WTC11 (cell line): ENCODE data around the gene RTL5. TPM values are rescaled to one million over a fixed set of nuclear protein-coding genes. Genes with fewer than 3 reads are reported as not detected.

Experiments
- ATAC-seq: fragments of 200-7000 bp; cut with Tn5 transposase; 2 replicates; pipeline ENCODE4 v1.10.0; 2021; ENCODE audit warnings: mild to moderate bottlenecking, moderate library complexity
- CTCF ChIA-PET: fragments of 300-600 bp; sonication (Branson Sonifier 250); formaldehyde crosslinking; loops from one replicate; lab custom pipeline; 2021; ENCODE audit warnings: antibody characterized with exemption; lab: Charles Lee
- POLR2A ChIA-PET: fragments of 350-600 bp; sonication (Branson Sonifier 250); formaldehyde crosslinking; loops from one replicate; lab custom pipeline; 2021; ENCODE audit warnings: antibody characterized with exemption; lab: Charles Lee
- DNase-seq: peaks from one replicate; pipeline ENCODE4 v3.0.0; 2021; ENCODE audit warnings: low spot score
- H3K27ac Mint-ChIP-seq: 2 replicates; pipeline ENCODE4 v1.8.0; 2021; ENCODE audit warnings: mixed read lengths
- H3K27me3 Mint-ChIP-seq: 2 replicates; pipeline ENCODE4 v1.8.0; 2021; ENCODE audit warnings: low read depth, mild to moderate bottlenecking, moderate library complexity, mixed read lengths
- H3K36me3 Mint-ChIP-seq: 2 replicates; pipeline ENCODE4 v1.8.0; 2021; ENCODE audit warnings: mixed read lengths
- H3K4me1 Mint-ChIP-seq: 2 replicates; pipeline ENCODE4 v1.8.0; 2022; ENCODE audit warnings: mixed read lengths
- H3K4me3 Mint-ChIP-seq: 2 replicates; pipeline ENCODE4 v1.8.0; 2021; ENCODE audit warnings: mild to moderate bottlenecking, moderate library complexity, mixed read lengths
- H3K9me3 Mint-ChIP-seq: 2 replicates; pipeline ENCODE4 v1.8.0; 2021; ENCODE audit warnings: mixed read lengths
- ATF1 ChIP-seq: sonication (generic); formaldehyde crosslinking; IDR thresholded peaks from 2 replicates; pipeline ENCODE4 v1.8.1; 2023; ENCODE audit warnings: mild to moderate bottlenecking, moderate library complexity, missing genetic modification reagents
- CREM ChIP-seq: sonication (generic); formaldehyde crosslinking; IDR thresholded peaks from 2 replicates; pipeline ENCODE4 v1.8.1; 2022; ENCODE audit warnings: mild to moderate bottlenecking, missing genetic modification reagents, moderate library complexity
- ESRRA ChIP-seq: sonication (generic); formaldehyde crosslinking; IDR thresholded peaks from 2 replicates; pipeline ENCODE4 v1.8.1; 2022; ENCODE audit warnings: mild to moderate bottlenecking, missing genetic modification reagents, borderline replicate concordance
- GABPB1 ChIP-seq: sonication (generic); formaldehyde crosslinking; IDR thresholded peaks from 2 replicates; pipeline ENCODE4 v1.8.1; 2023; ENCODE audit warnings: mild to moderate bottlenecking, missing genetic modification reagents
- GTF2I ChIP-seq: fragments of 250-450 bp; sonication (Bioruptor Pico); conservative IDR thresholded peaks from 2 replicates; pipeline ENCODE4 v1.4.0; 2021; ENCODE audit warnings: mild to moderate bottlenecking
- HMGXB4 ChIP-seq: sonication (generic); formaldehyde crosslinking; IDR thresholded peaks from 2 replicates; pipeline ENCODE4 v1.8.1; 2023; ENCODE audit warnings: mild to moderate bottlenecking, moderate library complexity, missing genetic modification reagents
- IRF1 ChIP-seq: sonication (generic); formaldehyde crosslinking; IDR thresholded peaks from 2 replicates; pipeline ENCODE4 v1.8.0; 2023; ENCODE audit warnings: missing genetic modification reagents
- KAT7 ChIP-seq: sonication (generic); formaldehyde crosslinking; IDR thresholded peaks from 2 replicates; pipeline ENCODE4 v1.8.1; 2023; ENCODE audit warnings: missing genetic modification reagents, mild to moderate bottlenecking, borderline replicate concordance
- MAX ChIP-seq: sonication (generic); formaldehyde crosslinking; IDR thresholded peaks from 2 replicates; pipeline ENCODE4 v1.8.0; 2022; ENCODE audit warnings: mild to moderate bottlenecking, missing genetic modification reagents
- MXD4 ChIP-seq: fragments of 250-450 bp; sonication (Bioruptor Pico); IDR thresholded peaks from 2 replicates; pipeline ENCODE4 v1.8.0; 2021; ENCODE audit warnings: mild to moderate bottlenecking, moderate library complexity, borderline replicate concordance
- NFE2L1 ChIP-seq: sonication (generic); formaldehyde crosslinking; IDR thresholded peaks from 2 replicates; pipeline ENCODE4 v1.8.1; 2023; ENCODE audit warnings: missing genetic modification reagents
- NR2C2 ChIP-seq: sonication (generic); formaldehyde crosslinking; IDR thresholded peaks from 2 replicates; pipeline ENCODE4 v1.8.0; 2022; ENCODE audit warnings: mild to moderate bottlenecking, missing genetic modification reagents
- PRRX2 ChIP-seq: fragments of 250-450 bp; sonication (Bioruptor Pico); IDR thresholded peaks from 2 replicates; pipeline ENCODE4 v1.8.0; 2021; ENCODE audit warnings: mild to moderate bottlenecking
- RORB ChIP-seq: fragments of 250-450 bp; sonication (Bioruptor Pico); IDR thresholded peaks from 2 replicates; pipeline ENCODE4 v1.9.0; 2021; ENCODE audit warnings: mild to moderate bottlenecking
- SMAD4 ChIP-seq: sonication (generic); formaldehyde crosslinking; IDR thresholded peaks from 2 replicates; pipeline ENCODE4 v1.8.0; 2022; ENCODE audit warnings: mild to moderate bottlenecking, missing genetic modification reagents
- ZBTB21 ChIP-seq: sonication (generic); formaldehyde crosslinking; IDR thresholded peaks from 2 replicates; pipeline ENCODE4 v1.8.1; 2023; ENCODE audit warnings: mild to moderate bottlenecking, missing genetic modification reagents, borderline replicate concordance
- ZNF219 ChIP-seq: sonication (generic); formaldehyde crosslinking; IDR thresholded peaks from 2 replicates; pipeline ENCODE4 v1.8.0; 2023; ENCODE audit warnings: missing genetic modification reagents, mild to moderate bottlenecking, borderline replicate concordance
- ZNF232 ChIP-seq: sonication (generic); formaldehyde crosslinking; IDR thresholded peaks from 2 replicates; pipeline ENCODE4 v1.8.0; 2022; ENCODE audit warnings: mild to moderate bottlenecking, missing genetic modification reagents
- ZNF416 ChIP-seq: fragments of 250-450 bp; sonication (Bioruptor Pico); IDR thresholded peaks from 2 replicates; pipeline ENCODE4 v1.9.0; 2021; ENCODE audit warnings: mild to moderate bottlenecking, inconsistent platforms
- total RNA-seq: library from RNA; stranded (reverse); gene quantifications from 3 replicates; pipeline ENCODE4 v1.2.3, GENCODE V29; 2021
- TF ChIP-seq, protein P1 (sequence below): sonication (generic); formaldehyde crosslinking; IDR thresholded peaks from 2 replicates; pipeline ENCODE4 v1.8.0; 2023; ENCODE audit warnings: mild to moderate bottlenecking, missing genetic modification reagents
- TF ChIP-seq, protein P2 (sequence below): sonication (generic); formaldehyde crosslinking; IDR thresholded peaks from 2 replicates; pipeline ENCODE4 v1.8.1; 2022; ENCODE audit warnings: mild to moderate bottlenecking, moderate library complexity, missing genetic modification reagents
- TF ChIP-seq, protein P3 (sequence below): sonication (generic); formaldehyde crosslinking; IDR thresholded peaks from 2 replicates; pipeline ENCODE4 v1.8.0; 2022; ENCODE audit warnings: mild to moderate bottlenecking, missing genetic modification reagents

RTL5 gene
- total RNA-seq, 1 experiment from 2014 or later = 1.3 TPM

GRCh38 chrX:72080800-72081199, 50.9 kb downstream of the RTL5 start:
- no peak for TF ChIP-seq ZBTB21 (CRISPR knock-in tag)
- no peak for TF ChIP-seq HMGXB4
- TF ChIP-seq, protein P1, sequence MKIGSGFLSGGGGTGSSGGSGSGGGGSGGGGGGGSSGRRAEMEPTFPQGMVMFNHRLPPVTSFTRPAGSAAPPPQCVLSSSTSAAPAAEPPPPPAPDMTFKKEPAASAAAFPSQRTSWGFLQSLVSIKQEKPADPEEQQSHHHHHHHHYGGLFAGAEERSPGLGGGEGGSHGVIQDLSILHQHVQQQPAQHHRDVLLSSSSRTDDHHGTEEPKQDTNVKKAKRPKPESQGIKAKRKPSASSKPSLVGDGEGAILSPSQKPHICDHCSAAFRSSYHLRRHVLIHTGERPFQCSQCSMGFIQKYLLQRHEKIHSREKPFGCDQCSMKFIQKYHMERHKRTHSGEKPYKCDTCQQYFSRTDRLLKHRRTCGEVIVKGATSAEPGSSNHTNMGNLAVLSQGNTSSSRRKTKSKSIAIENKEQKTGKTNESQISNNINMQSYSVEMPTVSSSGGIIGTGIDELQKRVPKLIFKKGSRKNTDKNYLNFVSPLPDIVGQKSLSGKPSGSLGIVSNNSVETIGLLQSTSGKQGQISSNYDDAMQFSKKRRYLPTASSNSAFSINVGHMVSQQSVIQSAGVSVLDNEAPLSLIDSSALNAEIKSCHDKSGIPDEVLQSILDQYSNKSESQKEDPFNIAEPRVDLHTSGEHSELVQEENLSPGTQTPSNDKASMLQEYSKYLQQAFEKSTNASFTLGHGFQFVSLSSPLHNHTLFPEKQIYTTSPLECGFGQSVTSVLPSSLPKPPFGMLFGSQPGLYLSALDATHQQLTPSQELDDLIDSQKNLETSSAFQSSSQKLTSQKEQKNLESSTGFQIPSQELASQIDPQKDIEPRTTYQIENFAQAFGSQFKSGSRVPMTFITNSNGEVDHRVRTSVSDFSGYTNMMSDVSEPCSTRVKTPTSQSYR = no peak
- TF ChIP-seq MXD4 (CRISPR knock-in tag) = no peak
- no peak for TF ChIP-seq KAT7
- no peak for TF ChIP-seq ESRRA
- TF ChIP-seq NR2C2 = no peak
- no peak for TF ChIP-seq ZNF232
- POLR2A ChIA-PET = no interaction called here
- H3K9me3 Mint-ChIP-seq = no peaks in the 10 kb centered on the region

GRCh38 chrX:72080150-72080549, 51.6 kb downstream of the RTL5 start:
- DNase-seq = no peak
- ChIA-PET POLR2A (no interaction called here), CTCF (no interaction called here)
- no peaks in the 10 kb centered on the region for H3K27me3 Mint-ChIP-seq
- H3K36me3 Mint-ChIP-seq = no peaks in the 10 kb centered on the region
- peaks cover 30% of the 10 kb centered on the region for H3K4me1 Mint-ChIP-seq
- H3K9me3 Mint-ChIP-seq = no peaks in the 10 kb centered on the region
- no peak for TF ChIP-seq ZNF219
- no peak for TF ChIP-seq ATF1 (CRISPR knock-in tag)
- TF ChIP-seq, protein P2, sequence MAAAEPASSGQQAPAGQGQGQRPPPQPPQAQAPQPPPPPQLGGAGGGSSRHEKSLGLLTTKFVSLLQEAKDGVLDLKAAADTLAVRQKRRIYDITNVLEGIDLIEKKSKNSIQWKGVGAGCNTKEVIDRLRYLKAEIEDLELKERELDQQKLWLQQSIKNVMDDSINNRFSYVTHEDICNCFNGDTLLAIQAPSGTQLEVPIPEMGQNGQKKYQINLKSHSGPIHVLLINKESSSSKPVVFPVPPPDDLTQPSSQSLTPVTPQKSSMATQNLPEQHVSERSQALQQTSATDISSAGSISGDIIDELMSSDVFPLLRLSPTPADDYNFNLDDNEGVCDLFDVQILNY = no peak
- TF ChIP-seq RORB (CRISPR knock-in tag) = no peak
- TF ChIP-seq SMAD4 (CRISPR knock-in tag) = no peak
- no peak for TF ChIP-seq PRRX2 (CRISPR knock-in tag)
- TF ChIP-seq, protein P3, sequence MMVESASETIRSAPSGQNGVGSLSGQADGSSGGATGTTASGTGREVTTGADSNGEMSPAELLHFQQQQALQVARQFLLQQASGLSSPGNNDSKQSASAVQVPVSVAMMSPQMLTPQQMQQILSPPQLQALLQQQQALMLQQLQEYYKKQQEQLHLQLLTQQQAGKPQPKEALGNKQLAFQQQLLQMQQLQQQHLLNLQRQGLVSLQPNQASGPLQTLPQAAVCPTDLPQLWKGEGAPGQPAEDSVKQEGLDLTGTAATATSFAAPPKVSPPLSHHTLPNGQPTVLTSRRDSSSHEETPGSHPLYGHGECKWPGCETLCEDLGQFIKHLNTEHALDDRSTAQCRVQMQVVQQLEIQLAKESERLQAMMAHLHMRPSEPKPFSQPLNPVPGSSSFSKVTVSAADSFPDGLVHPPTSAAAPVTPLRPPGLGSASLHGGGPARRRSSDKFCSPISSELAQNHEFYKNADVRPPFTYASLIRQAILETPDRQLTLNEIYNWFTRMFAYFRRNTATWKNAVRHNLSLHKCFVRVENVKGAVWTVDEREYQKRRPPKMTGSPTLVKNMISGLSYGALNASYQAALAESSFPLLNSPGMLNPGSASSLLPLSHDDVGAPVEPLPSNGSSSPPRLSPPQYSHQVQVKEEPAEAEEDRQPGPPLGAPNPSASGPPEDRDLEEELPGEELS (CRISPR knock-in tag) = no peak
- TF ChIP-seq ZNF416 = no peak
- no peak for TF ChIP-seq GTF2I (CRISPR knock-in tag)
- TF ChIP-seq GABPB1 = no peak
- no peak for TF ChIP-seq NR2C2
- no peak for TF ChIP-seq IRF1 (CRISPR knock-in tag)
- no peak for TF ChIP-seq MAX
- no peak for TF ChIP-seq NFE2L1 (CRISPR knock-in tag)
- no peak for TF ChIP-seq CREM (CRISPR knock-in tag)
- no peak overlapping the region for H3K4me3 Mint-ChIP-seq
- H3K27ac Mint-ChIP-seq = peak overlapping the region; percentile 27; the same call in 1 of the 2 replicates
- no peak for ATAC-seq

More at GRCh38 chrX:72080800-72081199, 50.9 kb downstream of the RTL5 start:
- H3K36me3 Mint-ChIP-seq = no peaks in the 10 kb centered on the region
- ATAC-seq (no peak), DNase-seq (no peak)
- no peak overlapping the region for H3K4me3 Mint-ChIP-seq
- H3K4me1 Mint-ChIP-seq = peaks cover 31% of the 10 kb centered on the region
- H3K27ac Mint-ChIP-seq = no peak overlapping the region
- CTCF ChIA-PET = interaction anchor here (1.1 kb wide), 1 partner anchor 59 kb away, joined by 3 read pairs; no protein-coding TSS in a partner anchor
- H3K27me3 Mint-ChIP-seq = no peaks in the 10 kb centered on the region
